Fibroblast of peridontal ligament (primary cell): ENCODE data around the gene UGT1A10.

ENCODE experiments used
- DNase-seq: peaks from one replicate; pipeline ENCODE4 v3.0.0-alpha.2; 2010; ENCODE audit errors: extremely low read depth

Gene UGT1A10

GRCh38 chr2:233773854-233774253 is 137.6 kb downstream of the UGT1A10 start:
- DNase-seq: no peak

GRCh38 chr2:233775414-233775813 is 139.2 kb downstream of the UGT1A10 start:
- no peak for DNase-seq

DNA sequence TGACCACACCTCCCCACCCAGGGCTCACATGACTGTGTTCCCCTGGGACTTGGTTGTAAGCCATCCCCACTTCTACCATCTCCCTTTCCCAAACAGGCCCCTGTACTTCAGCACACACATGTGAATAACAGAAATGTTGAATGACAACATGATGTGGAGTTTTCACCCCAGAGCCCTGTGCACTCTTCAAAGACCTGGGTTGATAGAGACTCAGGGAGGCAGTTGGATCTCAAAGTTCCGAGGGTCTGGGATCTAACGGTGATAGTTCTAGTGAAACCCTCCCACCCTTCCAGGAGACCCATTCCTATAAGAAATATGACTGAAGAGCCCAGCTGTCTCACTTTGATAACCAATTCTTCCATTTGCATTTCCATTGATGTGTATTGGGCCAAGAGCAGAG is 141.8 kb downstream of the UGT1A10 start, which contains the start of gene MROH2A:
TSS of gene MROH2A (plus strand) at position 301 of the 400 bp plus-strand sequence. CDS start 1,029 bp downstream, outside the sequence.
- no peak for DNase-seq

DNA sequence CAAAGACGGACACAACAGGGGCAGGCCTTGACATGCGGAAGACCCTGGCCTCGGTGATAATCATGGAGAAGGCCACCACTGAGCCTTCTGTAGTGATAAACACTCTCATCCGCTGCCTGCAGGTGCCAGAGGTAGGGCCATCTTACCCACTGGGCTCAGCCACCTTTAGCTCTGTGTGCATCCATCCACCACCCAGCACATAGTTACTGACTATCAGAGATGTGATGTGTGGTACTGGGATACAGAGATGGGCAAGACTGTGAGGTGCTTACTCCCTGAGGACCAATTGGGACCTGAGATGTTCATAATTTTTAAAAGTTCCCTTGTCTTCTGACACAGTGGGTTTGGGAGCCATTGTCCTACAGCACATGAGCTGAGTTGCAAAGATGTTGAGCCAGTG is 143.5 kb downstream of the UGT1A10 start:
- no peak for DNase-seq

DNA sequence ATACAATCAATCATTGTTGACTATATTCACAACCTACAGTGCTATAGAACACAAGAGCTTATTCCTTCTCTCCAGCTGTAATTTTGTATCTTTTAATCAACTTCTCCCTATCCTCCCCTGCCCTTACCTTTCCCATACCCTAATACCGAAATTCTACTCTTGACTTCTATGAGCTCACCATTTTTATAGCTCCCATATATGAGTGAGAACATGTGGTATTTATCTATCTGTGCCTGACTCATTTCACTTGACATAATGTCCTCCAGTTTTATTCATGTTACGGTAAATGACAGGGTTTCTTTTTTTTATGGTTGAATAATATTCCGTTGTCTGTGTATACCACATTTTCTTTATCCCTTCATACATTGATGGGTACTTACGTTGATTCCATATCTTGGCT is 144.5 kb downstream of the UGT1A10 start:
- no peak for DNase-seq

GRCh38 chr2:233789554-233789953 is 153.3 kb downstream of the UGT1A10 start:
- no peak for DNase-seq

GRCh38 chr2:233791151-233791882 is 155.1 kb downstream of the UGT1A10 start:
- DNase-seq: no peak

DNA sequence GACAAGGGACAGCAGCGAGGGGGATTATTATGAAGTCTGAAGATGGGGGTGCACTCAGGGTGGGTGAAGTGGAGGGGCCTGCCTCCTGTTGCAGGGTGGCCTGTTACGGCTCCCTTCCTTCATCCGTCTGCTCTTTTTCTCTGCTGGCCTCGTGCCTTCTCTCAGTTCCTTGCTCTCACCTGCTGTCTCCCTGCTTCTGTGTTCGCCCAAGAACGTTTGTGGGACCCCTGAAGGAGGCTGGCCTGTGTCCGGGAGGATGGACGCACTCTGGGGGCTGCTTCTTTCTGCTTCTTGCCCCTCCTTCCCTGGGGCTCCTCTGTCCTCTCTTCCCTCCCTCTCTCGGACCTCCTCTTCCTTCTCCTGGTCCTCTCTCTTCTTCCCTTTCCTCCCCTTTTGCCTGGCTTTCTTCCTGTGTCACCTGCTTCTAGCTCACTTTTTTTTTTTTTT is 155.7 kb downstream of the UGT1A10 start:
- no peak for DNase-seq

GRCh38 chr2:233792720-233793119 is 156.5 kb downstream of the UGT1A10 start:
- no peak for DNase-seq

DNA sequence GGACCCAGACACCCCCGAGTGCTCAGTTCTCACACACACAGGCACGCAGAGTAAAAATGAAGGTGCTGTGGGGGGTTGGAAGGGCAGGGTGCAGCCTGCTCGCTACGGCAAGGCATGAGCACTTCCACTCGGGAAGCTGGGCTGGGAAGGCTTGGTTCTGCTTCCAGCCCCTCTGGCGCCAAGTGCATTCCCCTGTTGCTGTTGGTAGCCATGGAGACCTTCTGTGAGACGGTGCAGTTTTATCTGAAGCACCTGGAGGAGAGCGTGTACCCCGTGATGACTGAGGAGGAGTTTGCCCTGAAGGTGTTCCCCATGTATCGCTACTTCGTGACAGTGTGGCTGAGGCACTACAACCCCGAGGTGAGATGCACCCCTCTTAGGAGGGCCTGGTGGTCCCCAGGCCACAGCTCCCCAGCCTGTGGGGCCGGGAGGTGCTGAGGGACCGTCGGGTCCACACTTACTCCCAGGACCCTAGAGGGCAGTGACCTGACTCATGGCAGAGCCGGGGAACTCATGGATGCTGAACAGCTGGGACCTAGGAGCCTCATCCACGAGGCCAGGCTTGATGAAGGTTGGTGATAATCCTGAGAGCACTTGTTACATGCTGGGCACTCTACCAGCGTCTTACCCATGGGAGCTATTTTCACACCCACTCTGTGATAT is 157.3 kb downstream of the UGT1A10 start:
- no peak for DNase-seq

DNA sequence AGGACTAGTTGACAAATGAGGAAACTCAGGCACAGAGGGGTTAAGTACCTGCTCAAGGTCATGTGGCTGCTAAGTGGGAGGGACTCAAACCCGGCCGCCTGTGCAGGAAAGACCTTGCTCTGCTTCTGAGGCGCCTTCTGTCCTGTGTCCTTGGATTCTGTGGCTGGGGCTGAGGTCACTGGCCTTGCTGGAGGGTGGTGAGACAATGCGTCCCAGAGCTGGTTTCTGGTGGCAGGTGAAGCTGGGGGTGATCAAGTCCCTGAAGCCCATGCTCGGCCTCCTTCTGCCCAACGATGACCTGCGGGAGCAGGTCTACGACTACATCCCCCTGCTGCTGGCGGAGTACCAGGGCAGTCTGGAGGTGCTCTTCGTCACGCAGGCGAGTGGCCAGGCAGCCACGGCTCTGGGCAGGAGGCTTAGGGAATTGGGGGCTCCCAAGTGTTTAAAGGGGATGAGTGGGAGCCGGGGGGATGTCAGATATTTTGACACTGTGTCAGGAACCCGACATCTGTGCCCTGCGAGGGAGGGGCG is 157.9 kb downstream of the UGT1A10 start:
- no peak for DNase-seq

- DNase-seq: no peak
Observed at GRCh38 chr2:233795735-233796171, 159.5 kb downstream of the UGT1A10 start.

GRCh38 chr2:233796254-233796653 is 160.0 kb downstream of the UGT1A10 start:
- DNase-seq: no peak

DNA sequence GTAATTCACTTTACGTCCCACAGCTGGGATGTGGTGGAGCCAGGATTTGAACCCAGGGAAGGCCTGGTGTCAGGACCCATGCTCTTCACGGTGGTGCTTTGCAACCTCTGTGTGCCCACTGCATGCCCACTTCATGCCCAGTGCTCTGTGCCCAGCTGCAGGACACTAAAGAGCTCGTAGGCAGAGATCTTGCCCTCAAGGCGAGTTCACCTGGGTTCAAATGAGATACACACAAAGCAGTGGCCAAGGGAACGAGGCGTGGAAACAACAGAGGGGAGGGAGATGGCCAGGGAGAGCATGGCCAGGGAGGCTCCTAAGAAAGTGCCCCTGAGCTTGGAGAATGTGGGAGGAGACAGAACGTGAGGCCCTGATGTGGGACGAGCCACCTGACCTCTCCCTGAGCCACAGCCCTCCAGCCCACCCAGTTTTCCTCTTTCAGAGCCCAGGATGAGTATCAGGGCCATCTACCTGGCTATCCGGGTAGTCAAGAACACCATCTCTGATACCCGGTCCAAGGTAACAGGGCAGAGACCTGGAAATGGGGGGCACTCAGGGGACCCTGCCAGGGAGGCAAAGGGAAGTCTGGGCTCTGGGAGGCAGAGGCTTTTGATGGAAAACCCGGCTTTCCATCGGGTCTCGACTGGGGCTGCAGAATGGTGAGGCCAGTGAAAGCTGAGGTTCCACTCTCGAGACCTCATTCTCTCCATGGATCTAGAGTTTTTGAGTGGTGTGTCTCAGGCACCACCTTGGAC is 162.3 kb downstream of the UGT1A10 start:
- DNase-seq: no peak

- DNase-seq: no peak
Observed at GRCh38 chr2:233799087-233799665, 162.9 kb downstream of the UGT1A10 start.

DNA sequence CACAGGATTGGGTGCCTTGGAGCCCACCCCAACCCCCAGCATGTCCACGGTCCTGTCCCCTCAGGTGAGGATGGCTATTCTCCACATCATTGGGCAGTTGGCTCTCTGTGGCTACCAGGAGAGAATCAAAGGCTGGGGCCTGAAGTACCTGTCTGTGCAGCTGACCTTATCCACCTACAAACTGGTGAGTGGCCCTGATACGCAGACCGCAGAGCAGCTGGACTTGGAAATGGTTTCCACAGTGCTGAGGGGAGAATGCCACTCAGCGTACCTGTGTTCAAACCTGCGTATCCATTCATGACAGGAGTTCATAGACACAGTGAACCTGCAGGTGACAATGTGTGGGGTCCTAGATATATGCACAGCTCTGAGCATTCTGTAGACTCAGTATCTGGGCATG is 163.5 kb downstream of the UGT1A10 start:
- no peak for DNase-seq

DNA sequence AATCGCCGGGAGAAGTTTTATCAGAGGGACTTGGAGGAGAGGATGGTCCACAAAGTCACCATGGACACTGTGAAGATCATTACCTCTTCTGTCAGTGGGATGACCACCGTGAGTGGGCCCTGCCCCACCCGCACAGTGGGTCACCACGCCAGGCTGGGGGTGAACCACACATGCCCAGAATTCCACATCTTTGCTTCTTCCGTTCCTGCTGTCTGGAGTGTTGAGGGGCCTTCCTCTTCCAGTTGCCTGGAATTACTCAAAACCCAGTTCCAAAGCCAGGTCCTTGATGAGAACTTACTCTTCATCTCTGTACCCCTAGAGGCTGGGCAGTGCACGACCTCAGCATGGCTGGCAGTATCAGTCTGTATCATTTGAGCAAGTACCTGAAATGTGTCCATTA is 164.0 kb downstream of the UGT1A10 start:
- DNase-seq: no peak

- no peak for DNase-seq
Observed at GRCh38 chr2:233801357-233802131, 165.3 kb downstream of the UGT1A10 start.

GRCh38 chr2:233802132-233802815 is 166.0 kb downstream of the UGT1A10 start:
- no peak for DNase-seq

GRCh38 chr2:233803292-233803911 is 167.2 kb downstream of the UGT1A10 start:
- no peak for DNase-seq
